Fibroblast of peridontal ligament (primary cell): ENCODE results near the gene TCF7L1.

ENCODE experiments used
- DNase-seq: peaks from one replicate; pipeline ENCODE4 v3.0.0-alpha.2; 2010; ENCODE audit errors: extremely low read depth

Gene TCF7L1

GRCh38 chr2:85253890-85254289 is 120.7 kb downstream of the TCF7L1 start:
- DNase-seq = no peak

- no peak for DNase-seq
Measured at GRCh38 chr2:85254540-85255300, 121.5 kb downstream of the TCF7L1 start.

DNA sequence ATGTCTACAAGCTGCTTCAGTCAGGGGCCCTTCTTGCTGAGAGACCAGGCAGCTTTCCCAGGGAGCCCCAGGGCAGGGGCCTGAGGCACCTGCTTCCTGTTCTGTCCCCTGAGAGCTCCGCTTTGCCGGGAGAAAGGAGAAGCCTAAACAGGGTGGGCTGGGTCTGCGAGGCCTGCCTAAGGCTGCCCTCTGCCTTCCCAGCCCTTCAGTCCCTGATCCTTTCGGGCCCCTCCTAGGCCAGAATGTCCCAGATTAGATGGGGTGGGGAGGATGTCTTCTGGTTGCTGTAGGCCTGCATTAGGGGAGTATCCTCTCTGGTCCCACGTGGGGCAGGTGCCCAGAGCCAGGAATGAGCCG is 122.2 kb downstream of the TCF7L1 start:
- no peak for DNase-seq

- DNase-seq = peak; percentile 72
Measured at GRCh38 chr2:85255813-85256594, 122.8 kb downstream of the TCF7L1 start.

GRCh38 chr2:85257359-85257969 is 124.3 kb downstream of the TCF7L1 start:
- no peak for DNase-seq

GRCh38 chr2:85257970-85258605 is 124.9 kb downstream of the TCF7L1 start:
- peak; percentile 47 for DNase-seq

GRCh38 chr2:85259101-85259590 is 126.0 kb downstream of the TCF7L1 start:
- peak; percentile 94 for DNase-seq

GRCh38 chr2:85259879-85260278 is 126.7 kb downstream of the TCF7L1 start:
- no peak for DNase-seq

- DNase-seq = no peak
Measured at GRCh38 chr2:85263591-85263990, 130.4 kb downstream of the TCF7L1 start.

DNA sequence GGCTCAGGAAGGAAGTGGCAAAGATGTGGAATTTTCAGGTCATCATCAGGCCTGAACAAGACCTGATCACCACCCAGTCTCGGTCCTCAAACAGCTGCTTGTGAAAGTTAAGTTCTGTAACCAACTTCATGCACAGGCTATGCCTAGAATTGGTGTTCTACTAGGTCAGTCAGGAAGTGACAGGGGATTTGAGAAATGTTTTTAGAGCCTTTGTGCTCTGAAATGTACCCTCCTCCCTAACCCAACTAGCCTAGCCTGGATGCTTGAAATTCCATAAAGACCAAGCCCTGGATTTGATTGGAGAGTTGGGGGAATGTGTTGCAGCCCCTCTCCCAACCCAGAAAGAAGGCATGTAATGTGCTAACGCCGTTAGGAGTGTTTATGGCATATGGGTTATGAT is 131.3 kb downstream of the TCF7L1 start:
- DNase-seq = peak; percentile 38

DNA sequence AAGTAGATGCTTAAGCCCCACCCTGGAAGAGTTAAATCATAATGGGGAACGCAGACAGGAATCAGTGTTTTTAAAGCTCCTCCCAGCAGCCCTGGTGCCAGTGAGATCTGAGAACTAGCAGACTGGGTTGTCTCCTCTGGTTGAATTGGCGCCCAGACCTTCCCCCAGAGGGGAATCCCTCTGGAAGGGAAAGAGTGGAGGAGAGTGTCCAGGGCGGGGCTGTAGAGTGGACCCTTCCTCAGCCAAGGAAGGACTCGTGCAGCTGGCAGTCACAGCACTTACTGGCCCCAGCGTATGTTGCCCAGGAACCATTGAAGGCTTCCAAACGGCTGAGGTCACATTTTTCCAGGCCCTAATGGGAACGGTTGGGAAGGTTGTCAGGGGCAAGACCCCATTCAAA is 132.1 kb downstream of the TCF7L1 start:
- no peak for DNase-seq

GRCh38 chr2:85266146-85267041 is 133.2 kb downstream of the TCF7L1 start:
- DNase-seq = peak; percentile 65

DNA sequence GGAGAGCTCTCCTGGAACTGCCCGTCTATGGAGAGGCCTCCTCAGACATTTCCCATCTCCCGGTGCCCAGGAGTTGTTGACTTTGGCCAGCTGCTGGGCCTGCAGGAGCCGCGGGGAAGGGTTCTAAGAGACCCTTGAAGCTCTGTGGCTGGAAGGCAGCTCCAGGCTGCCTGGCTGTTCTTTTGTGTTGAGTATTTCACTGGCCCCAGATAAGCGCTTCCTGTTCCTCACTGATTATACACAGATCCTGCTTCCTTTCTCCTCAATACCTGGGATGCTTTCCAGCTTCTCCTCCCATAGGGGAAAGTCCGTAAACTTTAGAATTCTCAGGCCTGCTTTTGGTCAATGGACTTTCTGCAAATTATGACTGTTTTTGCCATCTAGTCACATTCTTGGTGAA is 136.8 kb downstream of the TCF7L1 start:
- peak; percentile 72 for DNase-seq

DNA sequence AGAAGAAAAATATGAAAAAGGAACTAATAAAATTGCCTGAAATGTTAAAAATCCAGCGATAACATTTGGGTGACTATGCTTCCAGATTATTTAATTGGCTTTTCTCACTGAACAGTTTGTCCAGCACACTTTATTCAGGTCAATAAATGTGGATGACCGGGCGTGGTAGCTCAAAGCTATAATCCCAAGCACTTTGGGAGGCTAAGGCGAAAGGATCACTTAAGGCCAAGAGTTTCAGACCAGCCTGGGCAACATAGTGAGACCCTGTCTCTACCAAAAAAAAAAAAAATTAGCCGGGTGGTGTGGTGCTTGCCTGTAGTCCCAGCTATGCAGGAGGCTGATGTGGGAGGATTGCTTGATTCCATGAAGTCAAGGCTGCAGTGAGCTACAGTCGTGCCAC is 139.2 kb downstream of the TCF7L1 start:
- DNase-seq = no peak

- DNase-seq = peak; percentile 72
Measured at GRCh38 chr2:85273738-85274731, 140.8 kb downstream of the TCF7L1 start.

GRCh38 chr2:85275984-85276540 is 142.9 kb downstream of the TCF7L1 start:
- peak; percentile 48 for DNase-seq

- no peak for DNase-seq
Measured at GRCh38 chr2:85276571-85277118, 143.5 kb downstream of the TCF7L1 start.

DNA sequence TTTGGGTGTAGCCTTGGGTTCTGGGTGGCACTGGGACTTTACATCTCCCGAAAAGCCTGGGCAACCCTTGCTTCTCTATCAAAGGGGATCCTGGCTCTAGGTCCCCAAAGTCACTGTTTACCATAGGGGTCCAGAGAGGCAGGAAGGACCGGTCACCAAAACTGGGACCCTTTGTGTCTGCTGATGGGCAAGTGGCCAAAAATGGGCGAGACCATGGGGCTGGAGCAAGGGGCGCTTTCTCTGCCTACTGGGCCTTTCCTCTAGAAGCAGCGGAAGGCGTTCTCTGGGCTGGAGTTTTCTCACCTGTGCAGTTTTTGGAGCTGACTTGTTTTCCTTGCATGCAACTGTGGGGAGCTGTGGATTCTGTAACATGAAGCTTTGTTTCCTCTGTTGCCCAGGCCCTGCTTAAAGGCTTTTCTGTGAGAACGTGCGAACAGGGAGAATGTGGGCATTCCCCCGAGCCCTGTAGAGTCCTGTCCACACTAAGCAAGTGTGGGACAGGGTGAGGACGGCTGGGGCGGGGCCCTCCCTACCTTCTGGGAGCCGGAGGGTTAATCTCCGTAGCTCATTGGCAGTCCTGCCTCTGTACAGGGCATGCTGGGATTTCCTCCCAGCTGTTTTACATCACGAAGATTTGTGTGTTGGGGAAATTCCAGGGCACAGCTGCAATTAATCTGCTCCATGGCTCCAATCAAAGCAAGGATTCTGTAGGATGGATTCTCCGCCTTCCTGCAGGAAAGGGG is 144.4 kb downstream of the TCF7L1 start:
- peak; percentile 95 for DNase-seq
